Measurements from ENCODE around the gene NDEL1.

NDEL1 gene

GRCh38 chr17:8488901-8489300 lies 53.2 kb downstream of the NDEL1 start:
- intact Hi-C loops (cut with DNase I), result no loop called here
- DNase-seq, result peak in 3 of 42 donors; percentile 14 to 27 (median 23)

GRCh38 chr17:8489841-8490240 lies 54.2 kb downstream of the NDEL1 start:
- peak in 1 of 42 donors; percentile 2 for DNase-seq
- intact Hi-C loops (cut with DNase I), result no loop called here

DNA sequence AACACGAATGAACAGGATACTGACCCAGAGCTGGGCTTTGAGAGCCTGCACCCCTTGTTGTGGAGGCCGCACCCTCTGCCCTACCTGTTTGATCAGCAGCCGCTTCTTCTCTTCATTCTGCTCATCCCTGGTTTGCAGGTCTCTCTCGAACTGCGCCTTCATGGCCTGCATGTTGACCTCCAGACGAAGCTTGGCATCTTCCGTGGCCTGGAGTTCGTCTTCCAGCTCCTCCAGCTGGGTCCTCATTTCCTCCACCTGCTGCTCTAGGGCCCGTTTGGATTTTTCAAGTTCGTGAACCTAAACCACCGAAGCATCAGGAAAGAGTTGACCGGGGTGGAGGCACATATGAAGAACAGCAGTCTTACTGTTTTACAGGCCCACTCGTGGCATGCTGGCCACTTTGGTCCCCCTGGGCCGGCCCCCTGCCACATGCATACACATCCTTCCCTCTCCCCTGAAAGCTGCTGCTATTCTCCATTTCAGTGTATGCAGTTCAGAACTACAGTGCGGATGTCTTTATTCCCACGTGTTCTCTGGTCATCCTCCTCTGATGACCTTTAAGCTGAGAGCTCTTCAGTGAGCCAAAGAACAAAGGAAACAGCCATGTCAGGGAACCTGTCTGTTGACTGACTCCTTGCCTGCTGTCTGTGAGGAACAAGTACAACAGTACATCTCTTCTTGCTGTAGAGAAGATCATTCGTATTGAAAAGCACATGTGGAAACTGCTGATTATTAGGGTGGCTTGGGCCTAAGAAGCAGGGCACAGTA lies 54.8 kb downstream of the NDEL1 start:
- DNase-seq, result peak in 3 of 42 donors; percentile 9 to 29 (median 13)

DNA sequence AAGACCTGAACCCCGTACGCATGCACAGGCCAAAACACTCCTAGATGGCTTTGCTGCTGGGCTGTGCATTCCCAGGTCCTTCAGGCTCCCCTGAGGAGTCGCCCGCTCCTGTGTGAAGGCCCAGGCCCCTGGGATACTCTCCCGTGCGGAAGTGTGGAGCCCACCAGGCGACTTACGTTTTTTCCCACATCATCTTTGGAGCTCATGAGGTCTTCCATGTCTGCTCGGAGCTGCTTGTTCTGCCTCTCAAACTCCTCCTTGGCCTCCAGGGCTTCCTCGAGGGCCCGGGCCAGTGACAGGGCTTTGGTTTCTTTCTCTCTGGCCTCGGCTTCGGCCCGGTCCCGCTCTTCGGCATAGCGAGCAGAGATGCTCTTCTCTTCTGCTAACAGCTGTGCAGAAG lies 56.4 kb downstream of the NDEL1 start:
- peak in 1 of 42 donors; percentile 9 for DNase-seq
- intact Hi-C loops (cut with DNase I), result no loop called here

More for the DNA sequence above, 54.8 kb downstream of the NDEL1 start:
- intact Hi-C loops (cut with DNase I), result no loop called here

- DNase-seq, result peak in 1 of 42 donors; percentile 34
- intact Hi-C loops (cut with DNase I), result no loop called here
Observed at GRCh38 chr17:8494021-8494420, 58.3 kb downstream of the NDEL1 start.

GRCh38 chr17:8494506-8495111 lies 58.9 kb downstream of the NDEL1 start:
- intact Hi-C loops (cut with DNase I), result no loop called here
- DNase-seq, result peak in 1 of 42 donors; percentile 19

DNA sequence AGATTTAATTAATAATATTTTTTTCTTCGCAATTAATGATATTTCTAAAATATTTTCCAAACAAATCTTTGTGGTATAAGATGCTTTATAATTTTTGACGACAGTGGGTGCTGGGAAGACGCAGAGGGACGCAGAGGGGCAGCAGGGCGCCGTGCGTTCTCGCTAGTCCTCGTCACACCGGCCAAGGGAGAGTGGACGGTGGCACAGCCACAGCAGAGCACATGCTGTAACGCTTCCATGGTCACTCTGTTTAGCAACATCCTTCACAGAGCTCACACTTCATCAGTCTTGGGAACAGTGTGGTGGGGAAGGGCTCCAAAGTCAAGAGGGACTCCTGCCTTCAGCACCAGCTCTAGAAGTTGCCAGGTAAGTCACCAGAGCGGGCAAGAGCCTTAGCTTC lies 60.4 kb downstream of the NDEL1 start:
- intact Hi-C loops (cut with DNase I), result no loop called here
- peak in 1 of 42 donors; percentile 21 for DNase-seq

GRCh38 chr17:8499171-8499570 lies 63.5 kb downstream of the NDEL1 start:
- intact Hi-C loops (cut with DNase I), result no loop called here
- peak in 1 of 42 donors; percentile 7 for DNase-seq

GRCh38 chr17:8499614-8500013 lies 63.9 kb downstream of the NDEL1 start:
- DNase-seq, result peak in 1 of 42 donors; percentile 8
- intact Hi-C loops (cut with DNase I), result no loop called here

GRCh38 chr17:8500609-8501008 lies 64.9 kb downstream of the NDEL1 start:
- DNase-seq, result peak in 1 of 42 donors; percentile 1
- intact Hi-C loops (cut with DNase I), result no loop called here

DNA sequence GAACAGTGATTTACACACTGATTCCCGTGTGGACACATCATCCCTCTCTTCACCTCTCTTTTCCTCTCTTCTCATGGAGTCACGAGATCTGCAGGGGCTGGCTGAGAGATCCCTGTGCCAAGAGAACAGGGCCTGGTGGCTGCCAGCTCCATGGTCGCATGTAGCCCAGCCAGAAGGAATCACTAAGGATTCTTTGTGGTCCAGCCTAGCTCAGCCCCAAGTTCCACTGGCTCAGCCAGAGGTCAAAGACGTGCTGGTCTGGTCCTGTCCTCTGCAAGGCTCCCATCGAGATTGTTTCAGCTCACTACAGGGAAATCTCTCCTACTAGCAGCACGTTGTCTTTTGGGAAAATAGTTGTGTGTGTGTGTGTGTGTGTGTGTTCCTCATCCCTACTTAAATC lies 66.4 kb downstream of the NDEL1 start:
- intact Hi-C loops (cut with DNase I), result no loop called here
- DNase-seq, result peak in 1 of 42 donors; percentile 32

DNA sequence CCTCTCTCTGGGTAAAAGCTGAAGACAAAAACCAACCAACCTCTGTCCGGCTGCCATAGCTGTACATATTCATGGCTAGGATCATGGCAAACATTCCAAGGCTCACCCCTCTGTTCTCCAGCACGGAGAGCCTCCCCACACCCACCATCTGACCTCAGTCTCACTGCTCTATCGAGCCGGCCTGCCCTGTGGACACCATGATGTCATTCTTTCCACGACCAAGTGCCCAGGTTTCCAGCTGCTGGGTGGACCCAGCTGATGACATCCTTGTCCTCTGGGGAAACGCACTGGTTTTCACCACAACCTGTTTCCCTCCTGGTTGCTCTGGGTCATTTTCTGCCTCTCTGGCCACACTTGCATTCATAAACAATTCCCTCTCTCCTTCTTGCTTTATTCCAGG lies 67.7 kb downstream of the NDEL1 start:
- peak in 1 of 42 donors; percentile 15 for DNase-seq
- intact Hi-C loops (cut with DNase I), result no loop called here

GRCh38 chr17:8503807-8504206 lies 68.1 kb downstream of the NDEL1 start:
- intact Hi-C loops (cut with DNase I), result no loop called here
- peak in 1 of 42 donors; percentile 28 for DNase-seq

- DNase-seq, result peak in 1 of 42 donors; percentile 15
- intact Hi-C loops (cut with DNase I), result no loop called here
Observed at GRCh38 chr17:8504460-8505207, 69.0 kb downstream of the NDEL1 start.

GRCh38 chr17:8506145-8506544 lies 70.5 kb downstream of the NDEL1 start:
- DNase-seq, result peak in 1 of 42 donors; percentile 33
- intact Hi-C loops (cut with DNase I), result no loop called here

GRCh38 chr17:8514801-8515200 lies 79.1 kb downstream of the NDEL1 start:
- intact Hi-C loops (cut with DNase I), result no loop called here
- DNase-seq, result peak in 1 of 42 donors; percentile 27
